GM12875 (cell line): ENCODE results near the gene ZNF407.

Experiments used
- H3K4me3 ChIP-seq: one replicate; pipeline ENCODE4 v1.5.1; 2011; ENCODE audit warnings: low read depth, low read length, control low read depth
- CTCF ChIP-seq: IDR thresholded peaks from 2 replicates; pipeline ENCODE4 v1.5.1; 2011; ENCODE audit warnings: low read depth, mild to moderate bottlenecking, control low read depth, inconsistent platforms, low read length, moderate library complexity, borderline replicate concordance; ENCODE audit not compliant: insufficient read depth

Gene ZNF407

GRCh38 chr18:74828200-74828599 is 230.5 kb downstream of the ZNF407 start:
- TF ChIP-seq CTCF: no peak
- no peak overlapping the region for H3K4me3 ChIP-seq

GRCh38 chr18:74831571-74832250 is 234.0 kb downstream of the ZNF407 start:
- no peak overlapping the region for H3K4me3 ChIP-seq

GRCh38 chr18:74832381-74832780 is 234.7 kb downstream of the ZNF407 start:
- TF ChIP-seq CTCF: no peak
- H3K4me3 ChIP-seq: no peak overlapping the region

More at GRCh38 chr18:74831571-74832250, 234.0 kb downstream of the ZNF407 start:
- no peak for TF ChIP-seq CTCF

GRCh38 chr18:74832999-74833398 is 235.3 kb downstream of the ZNF407 start:
- H3K4me3 ChIP-seq: no peak overlapping the region
- TF ChIP-seq CTCF: no peak

- TF ChIP-seq CTCF: no peak
- no peak overlapping the region for H3K4me3 ChIP-seq
These were observed 237.0 kb downstream of the ZNF407 start for GRCh38 chr18:74834424-74835309.

GRCh38 chr18:74836296-74837139 is 238.8 kb downstream of the ZNF407 start:
- TF ChIP-seq CTCF: no peak
- no peak overlapping the region for H3K4me3 ChIP-seq
